CD4-positive, alpha-beta T cell (primary cell): ENCODE measurements around the gene PDIK1L. TPM values are rescaled to one million over a fixed set of nuclear protein-coding genes. Genes with fewer than 3 reads are reported as not detected.

Experiments used
- ATAC-seq: fragments of 200-7000 bp; cut with Tn5 transposase; one replicate; pipeline ENCODE4 v1.10.0; 2022; ENCODE audit warnings: mild to moderate bottlenecking; ENCODE audit not compliant: poor library complexity
- CTCF ChIA-PET: fragments of 350-600 bp; sonication (Branson Sonifier 250); formaldehyde crosslinking; loops from one replicate; lab custom pipeline; 2021; ENCODE audit warnings: antibody characterized with exemption, inconsistent platforms; lab: Charles Lee
- POLR2A ChIA-PET: fragments of 350-600 bp; sonication (Branson Sonifier 250); formaldehyde crosslinking; loops from one replicate; lab custom pipeline; 2021; ENCODE audit warnings: antibody characterized with exemption, inconsistent platforms; lab: Charles Lee
- DNase-seq, 14 experiments: peaks; one replicate each; pipeline ENCODE4 v3.0.0-alpha.2; 2013 to 2020; ENCODE audit warnings: mixed read lengths in 2 of 14
- H3K27ac ChIP-seq, 2 donors: one replicate each; pipeline versions ENCODE4 v1.5.1 to v1.7.0; 2013; ENCODE audit warnings: low read length in 2 of 2, low read depth in 1 of 2, mild to moderate bottlenecking in 1 of 2
- H3K27me3 ChIP-seq, 2 experiments: 1 replicate in 1 of 2; 2 replicates in 1 of 2; pipeline versions ENCODE4 v1.6.1 to v1.7.0; 2013; ENCODE audit warnings: low read length in 2 of 2, control low read depth in 1 of 2, mild to moderate bottlenecking in 1 of 2, moderate library complexity in 1 of 2; ENCODE audit not compliant: insufficient read depth in 2 of 2, control insufficient read depth in 1 of 2
- H3K36me3 ChIP-seq: one replicate; pipeline ENCODE4 v1.6.1; 2013; ENCODE audit warnings: low read length, control low read depth; ENCODE audit not compliant: insufficient read depth
- H3K4me1 ChIP-seq: one replicate; pipeline ENCODE4 v1.6.1; 2013; ENCODE audit warnings: low read length, control low read depth; ENCODE audit not compliant: insufficient read depth
- H3K4me3 ChIP-seq: one replicate; pipeline ENCODE4 v1.5.1; 2013; ENCODE audit warnings: mild to moderate bottlenecking, low read length, moderate library complexity
- H3K9me3 ChIP-seq, 2 experiments: 1 replicate in 1 of 2; 2 replicates in 1 of 2; pipeline versions ENCODE4 v1.6.1 to v1.7.0; 2013; ENCODE audit warnings: low read length in 2 of 2, mild to moderate bottlenecking in 2 of 2, control low read depth in 1 of 2, moderate library complexity in 1 of 2; ENCODE audit not compliant: control insufficient read depth in 1 of 2, insufficient read depth in 1 of 2
- H3K27ac Mint-ChIP-seq: one replicate; pipeline ENCODE4 v1.8.0; 2020; ENCODE audit warnings: mixed read lengths
- H3K27me3 Mint-ChIP-seq: one replicate; pipeline ENCODE4 v1.8.0; 2021; ENCODE audit warnings: mixed read lengths
- H3K36me3 Mint-ChIP-seq: one replicate; pipeline ENCODE4 v1.8.0; 2021; ENCODE audit warnings: low read depth, mixed read lengths
- H3K4me1 Mint-ChIP-seq: one replicate; pipeline ENCODE4 v1.8.0; 2021; ENCODE audit warnings: low read depth, mixed read lengths
- H3K4me3 Mint-ChIP-seq: one replicate; pipeline ENCODE4 v1.8.0; 2020; ENCODE audit warnings: mild to moderate bottlenecking, mixed read lengths
- H3K9me3 Mint-ChIP-seq: one replicate; pipeline ENCODE4 v1.8.0; 2020; ENCODE audit warnings: mixed read lengths
- intact Hi-C, 2 experiments: fragments of 100-400 bp; cut with DNase I in 1 of 2; cut with micrococcal nuclease in 1 of 2; formaldehyde crosslinking; loops; one replicate each; pipeline versions ENCODE4 v1.15.1 to v1.9.0; 2023 to 2025; cut with DNase I, micrococcal nuclease
- total RNA-seq, 174 experiments: library from RNA in 2 of 174; stranded (reverse) in 2 of 174; gene quantifications; one replicate each; pipeline ENCODE4 v1.2.3 and lab custom pipeline; 2021 to 2026
- TF ChIP-seq, protein P1 (sequence below): fragments of 200-600 bp; IDR thresholded peaks from one replicate; pipeline ENCODE4 v1.8.0; 2022; ENCODE audit warnings: antibody characterized with exemption, mild to moderate bottlenecking

The PDIK1L gene
- total RNA-seq, 2 experiments from 2014 or later: 9.5 to 9.9 TPM

- TF ChIP-seq, protein P1, sequence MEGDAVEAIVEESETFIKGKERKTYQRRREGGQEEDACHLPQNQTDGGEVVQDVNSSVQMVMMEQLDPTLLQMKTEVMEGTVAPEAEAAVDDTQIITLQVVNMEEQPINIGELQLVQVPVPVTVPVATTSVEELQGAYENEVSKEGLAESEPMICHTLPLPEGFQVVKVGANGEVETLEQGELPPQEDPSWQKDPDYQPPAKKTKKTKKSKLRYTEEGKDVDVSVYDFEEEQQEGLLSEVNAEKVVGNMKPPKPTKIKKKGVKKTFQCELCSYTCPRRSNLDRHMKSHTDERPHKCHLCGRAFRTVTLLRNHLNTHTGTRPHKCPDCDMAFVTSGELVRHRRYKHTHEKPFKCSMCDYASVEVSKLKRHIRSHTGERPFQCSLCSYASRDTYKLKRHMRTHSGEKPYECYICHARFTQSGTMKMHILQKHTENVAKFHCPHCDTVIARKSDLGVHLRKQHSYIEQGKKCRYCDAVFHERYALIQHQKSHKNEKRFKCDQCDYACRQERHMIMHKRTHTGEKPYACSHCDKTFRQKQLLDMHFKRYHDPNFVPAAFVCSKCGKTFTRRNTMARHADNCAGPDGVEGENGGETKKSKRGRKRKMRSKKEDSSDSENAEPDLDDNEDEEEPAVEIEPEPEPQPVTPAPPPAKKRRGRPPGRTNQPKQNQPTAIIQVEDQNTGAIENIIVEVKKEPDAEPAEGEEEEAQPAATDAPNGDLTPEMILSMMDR: no peak
Observed at GRCh38 chr1:26158271-26158907, 46.8 kb downstream of the PDIK1L start.

GRCh38 chr1:26158908-26159742 is 47.5 kb downstream of the PDIK1L start, which contains the start of gene FAM110D:
Gene FAM110D, plus strand, starts transcription at chr1:26159079. Its CDS starts 2,213 bp downstream, at chr1:26161292.
- peak within 1 kb of the TSS; percentile 51 for H3K4me3 Mint-ChIP-seq
- Histone ChIP-seq H3K27ac (no peak within 1 kb of the TSS), H3K36me3 (no peaks in the 10 kb centered on the region), H3K4me1 (peaks cover 27% of the 10 kb centered on the region), H3K4me3 (no peak within 1 kb of the TSS), H3K9me3 (no peaks in the 10 kb centered on the region), H3K27me3 (peaks cover 30 to 44% of the 10 kb centered on the region in 2 experiments)
- no peak within 1 kb of the TSS for H3K27ac Mint-ChIP-seq
- ATAC-seq: no peak
- intact Hi-C loops: no loop called here
- ChIA-PET POLR2A (no interaction called here), CTCF (no interaction called here)
- no peaks in the 10 kb centered on the region for H3K9me3 Mint-ChIP-seq
- TF ChIP-seq, protein P1: no peak
- H3K36me3 Mint-ChIP-seq: no peaks in the 10 kb centered on the region
- peaks cover 54% of the 10 kb centered on the region for H3K27me3 Mint-ChIP-seq
- no peak for DNase-seq
- H3K4me1 Mint-ChIP-seq: peaks cover 5% of the 10 kb centered on the region

More at GRCh38 chr1:26158271-26158907, 46.8 kb downstream of the PDIK1L start:
- ATAC-seq: no peak
- intact Hi-C loops: no loop called here
- Mint-ChIP-seq H3K4me1 (peaks cover 5% of the 10 kb centered on the region), H3K27ac (no peak overlapping the region), H3K4me3 (no peak overlapping the region), H3K36me3 (no peaks in the 10 kb centered on the region), H3K27me3 (peaks cover 55% of the 10 kb centered on the region), H3K9me3 (no peaks in the 10 kb centered on the region)
- Histone ChIP-seq H3K27me3 (peaks cover 26 to 41% of the 10 kb centered on the region in 2 experiments), H3K36me3 (no peaks in the 10 kb centered on the region), H3K9me3 (no peaks in the 10 kb centered on the region), H3K27ac (no peak overlapping the region), H3K4me3 (no peak overlapping the region), H3K4me1 (peaks cover 20% of the 10 kb centered on the region)
- CTCF ChIA-PET: interaction anchor here (1.4 kb wide), 1 partner anchor 13 kb away, joined by 4 read pairs; no protein-coding TSS in a partner anchor
- DNase-seq: no peak
- POLR2A ChIA-PET: no interaction called here

DNA sequence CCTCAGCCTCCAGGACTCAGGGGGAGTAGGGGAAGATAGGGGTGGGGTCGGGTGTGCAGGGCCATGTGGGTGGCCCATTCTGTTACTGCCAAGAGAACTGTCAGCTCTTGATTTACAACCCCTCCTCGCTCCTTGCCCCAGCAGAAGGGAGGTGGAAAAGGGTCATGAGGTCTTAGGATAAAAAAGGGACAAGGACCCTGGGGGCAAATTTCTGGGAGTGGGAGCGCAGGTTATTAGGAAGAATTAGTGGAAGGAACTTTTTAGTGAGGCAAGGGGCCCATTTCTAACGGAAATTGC is 48.1 kb downstream of the PDIK1L start:
- peaks cover 5% of the 10 kb centered on the region for H3K4me1 Mint-ChIP-seq
- TF ChIP-seq, protein P1: no peak
- no peaks in the 10 kb centered on the region for H3K9me3 ChIP-seq
- no peak for ATAC-seq
- no peaks in the 10 kb centered on the region for H3K9me3 Mint-ChIP-seq
- no peak overlapping the region for H3K4me3 ChIP-seq
- CTCF ChIA-PET: interaction anchor here (0.8 kb wide), 1 partner anchor 15 kb away, joined by 4 read pairs; no protein-coding TSS in a partner anchor
- no peak overlapping the region for H3K27ac Mint-ChIP-seq
- no peak overlapping the region for H3K27ac ChIP-seq
- peaks cover 30 to 44% of the 10 kb centered on the region in 2 experiments for H3K27me3 ChIP-seq
- H3K4me3 Mint-ChIP-seq: peak overlapping the region; percentile 51
- no peak for DNase-seq
- no peaks in the 10 kb centered on the region for H3K36me3 Mint-ChIP-seq
- intact Hi-C loops: loop anchor here in 1 of 2 experiments (10.0 kb wide), 2 partner anchors 205 to 235 kb away; no protein-coding TSS in a partner anchor
- POLR2A ChIA-PET: no interaction called here
- H3K36me3 ChIP-seq: no peaks in the 10 kb centered on the region
- peaks cover 31% of the 10 kb centered on the region for H3K4me1 ChIP-seq
- H3K27me3 Mint-ChIP-seq: peaks cover 51% of the 10 kb centered on the region
